GM19468 (cell line): ENCODE results near the gene BPIFB6.
"Not testable (repeated sequence)": the region's sequence is repeated elsewhere in the genome, so short reads cannot be mapped to it uniquely, and the experiment has no call there.

Experiments
- ATAC-seq: cut with Tn5 transposase; IDR thresholded peaks from one replicate; pipeline ENCODE4 v1.9.1; 2021; ENCODE audit warnings: mild to moderate bottlenecking, moderate library complexity, moderate number of reproducible peaks; ENCODE audit not compliant: unreplicated experiment; ENCODE audit errors: extremely low read depth

BPIFB6 gene

GRCh38 chr20:33026779-33027759 is 4.4 kb upstream of the BPIFB6 start:
- no peak for ATAC-seq

- no peak for ATAC-seq
Observed at GRCh38 chr20:33027769-33028751, 3.4 kb upstream of the BPIFB6 start.

- no peak for ATAC-seq
Observed at GRCh38 chr20:33028875-33029274, 2.6 kb upstream of the BPIFB6 start.

- ATAC-seq, result no peak
Observed at GRCh38 chr20:33030076-33030475, 1.4 kb upstream of the BPIFB6 start.

GRCh38 chr20:33030569-33030968 is 879 bp upstream of the BPIFB6 start:
- ATAC-seq, result no peak

GRCh38 chr20:33032555-33032954 is 1.1 kb downstream of the BPIFB6 start:
- no peak for ATAC-seq

GRCh38 chr20:33033381-33033780 is 1.9 kb downstream of the BPIFB6 start:
- ATAC-seq, result no peak

GRCh38 chr20:33034115-33034514 is 2.7 kb downstream of the BPIFB6 start:
- ATAC-seq, result no peak

- no peak for ATAC-seq
Observed at GRCh38 chr20:33034901-33035492, 3.5 kb downstream of the BPIFB6 start.

- ATAC-seq, result no peak
Observed at GRCh38 chr20:33037456-33037855, 6.0 kb downstream of the BPIFB6 start.

- ATAC-seq, result no peak
Observed at GRCh38 chr20:33038243-33038642, 6.8 kb downstream of the BPIFB6 start.

GRCh38 chr20:33042430-33042829 is 11.0 kb downstream of the BPIFB6 start:
- ATAC-seq, result no peak

- no peak for ATAC-seq
Observed at GRCh38 chr20:33042983-33043730, 11.7 kb downstream of the BPIFB6 start.

GRCh38 chr20:33043731-33044181 is 12.3 kb downstream of the BPIFB6 start:
- no peak for ATAC-seq

- ATAC-seq, result not testable (repeated sequence)
Observed at GRCh38 chr20:33045129-33045721, 13.8 kb downstream of the BPIFB6 start.

- ATAC-seq, result no peak
Observed at GRCh38 chr20:33046412-33046811, 15.0 kb downstream of the BPIFB6 start.

- ATAC-seq, result no peak
Observed at GRCh38 chr20:33051333-33051732, 19.9 kb downstream of the BPIFB6 start.

- no peak for ATAC-seq
Observed at GRCh38 chr20:33053291-33054106, 22.1 kb downstream of the BPIFB6 start, which contains the start of gene BPIFB3. Gene BPIFB3 (plus strand): TSS chr20:33053903. CDS start chr20:33055436, 1,533 bp downstream.
